D721Med (cell line): ENCODE measurements around the gene CIITA.

Source experiments
- DNase-seq: peaks from one replicate; pipeline ENCODE4 v3.0.0; 2011; ENCODE audit warnings: low spot score; ENCODE audit not compliant: insufficient read length
- FAIRE-seq: peaks from 2 replicates; lab custom pipeline; 2011; peaks lifted over from hg19 to GRCh38; lab: Jason Lieb, UNC
- TF ChIP-seq, protein P1 (sequence below): IDR thresholded peaks from 2 replicates; pipeline ENCODE4 v1.5.1; 2012; ENCODE audit warnings: mild to moderate bottlenecking, control low read depth; ENCODE audit not compliant: insufficient read depth; ENCODE audit errors: missing control alignments

The CIITA gene

DNA sequence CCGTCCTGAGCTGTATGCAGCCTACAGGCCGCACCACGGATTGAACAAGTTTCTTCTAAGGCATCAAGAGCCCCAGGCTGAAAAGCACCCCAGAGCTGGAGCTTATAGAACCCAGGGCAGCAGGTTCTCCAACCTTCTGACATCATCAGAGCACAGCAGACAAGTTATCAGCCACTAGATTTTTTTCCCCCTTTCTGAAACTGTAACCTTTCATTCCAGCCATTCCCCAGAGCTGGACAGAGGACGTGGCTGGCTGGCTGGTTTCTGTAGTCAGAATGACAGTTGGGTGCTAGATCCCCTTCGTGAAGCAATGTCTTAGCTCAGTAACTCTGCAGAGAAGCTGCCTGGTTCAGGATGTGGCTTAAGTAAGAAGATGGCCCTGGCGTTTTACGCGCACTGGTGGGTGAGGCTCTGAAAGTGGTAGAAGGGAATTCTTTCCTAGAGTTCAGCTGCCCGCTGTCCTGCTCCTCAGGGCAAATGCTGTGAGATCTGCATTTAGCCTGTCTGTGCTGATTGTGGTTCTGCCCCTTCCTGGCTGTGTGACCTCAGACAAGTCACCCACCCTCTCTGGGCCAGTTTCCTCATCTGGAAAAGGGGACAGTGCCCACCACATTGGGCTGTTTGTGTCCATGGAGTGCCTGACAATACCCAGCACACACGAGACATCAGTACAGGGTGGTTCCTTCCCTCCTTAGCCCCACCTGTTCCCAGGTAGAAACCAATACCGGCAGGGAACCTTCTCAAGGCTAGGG, 56.1 kb downstream of the CIITA start:
- DNase-seq: no peak
- TF ChIP-seq, protein P1, sequence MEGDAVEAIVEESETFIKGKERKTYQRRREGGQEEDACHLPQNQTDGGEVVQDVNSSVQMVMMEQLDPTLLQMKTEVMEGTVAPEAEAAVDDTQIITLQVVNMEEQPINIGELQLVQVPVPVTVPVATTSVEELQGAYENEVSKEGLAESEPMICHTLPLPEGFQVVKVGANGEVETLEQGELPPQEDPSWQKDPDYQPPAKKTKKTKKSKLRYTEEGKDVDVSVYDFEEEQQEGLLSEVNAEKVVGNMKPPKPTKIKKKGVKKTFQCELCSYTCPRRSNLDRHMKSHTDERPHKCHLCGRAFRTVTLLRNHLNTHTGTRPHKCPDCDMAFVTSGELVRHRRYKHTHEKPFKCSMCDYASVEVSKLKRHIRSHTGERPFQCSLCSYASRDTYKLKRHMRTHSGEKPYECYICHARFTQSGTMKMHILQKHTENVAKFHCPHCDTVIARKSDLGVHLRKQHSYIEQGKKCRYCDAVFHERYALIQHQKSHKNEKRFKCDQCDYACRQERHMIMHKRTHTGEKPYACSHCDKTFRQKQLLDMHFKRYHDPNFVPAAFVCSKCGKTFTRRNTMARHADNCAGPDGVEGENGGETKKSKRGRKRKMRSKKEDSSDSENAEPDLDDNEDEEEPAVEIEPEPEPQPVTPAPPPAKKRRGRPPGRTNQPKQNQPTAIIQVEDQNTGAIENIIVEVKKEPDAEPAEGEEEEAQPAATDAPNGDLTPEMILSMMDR: no peak
- no peak for FAIRE-seq

GRCh38 chr16:10933865-10934264, 56.9 kb downstream of the CIITA start:
- TF ChIP-seq, protein P1: no peak
- no peak for DNase-seq
- FAIRE-seq: no peak

DNA sequence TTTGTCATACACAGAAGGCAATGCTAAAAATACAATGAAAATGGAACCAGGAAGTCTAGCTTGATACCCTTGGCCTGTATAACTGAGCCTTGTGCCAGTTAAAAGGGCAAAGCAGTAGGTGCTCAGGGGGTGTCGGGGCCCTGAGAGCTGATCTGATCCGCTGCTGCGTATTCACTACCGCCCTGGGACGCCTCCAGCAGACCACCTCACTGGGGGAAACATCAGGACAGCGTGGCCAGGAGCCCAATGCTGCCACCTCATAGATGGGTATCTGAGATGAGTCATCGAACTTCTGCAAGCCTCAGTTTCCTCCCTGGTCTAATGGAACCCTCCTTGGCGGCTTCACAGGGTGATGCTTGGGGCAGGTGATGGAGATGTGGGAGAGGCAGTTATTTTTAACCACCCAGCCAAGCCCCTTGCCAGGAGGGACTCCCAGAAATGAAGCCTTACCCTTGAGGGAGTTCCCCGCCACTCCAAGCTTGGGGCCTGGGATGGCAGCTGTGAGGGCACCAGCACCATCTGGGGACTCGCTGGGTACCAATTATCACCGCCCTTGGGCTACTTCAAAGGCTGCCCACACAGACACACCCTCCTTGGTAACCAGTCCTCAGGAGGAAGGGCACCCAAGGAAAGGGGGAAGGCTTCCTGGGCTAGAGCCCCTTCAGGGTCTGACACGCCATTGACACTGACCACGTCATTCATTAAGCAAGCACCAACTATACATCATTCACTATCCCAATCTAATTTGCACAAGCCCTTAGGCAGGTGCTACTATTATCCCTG, 57.5 kb downstream of the CIITA start:
- TF ChIP-seq, protein P1: no peak
- FAIRE-seq (no peak), DNase-seq (no peak)

GRCh38 chr16:10935226-10935915, 58.4 kb downstream of the CIITA start:
- FAIRE-seq (no peak), DNase-seq (no peak)
- TF ChIP-seq, protein P1: no peak

DNA sequence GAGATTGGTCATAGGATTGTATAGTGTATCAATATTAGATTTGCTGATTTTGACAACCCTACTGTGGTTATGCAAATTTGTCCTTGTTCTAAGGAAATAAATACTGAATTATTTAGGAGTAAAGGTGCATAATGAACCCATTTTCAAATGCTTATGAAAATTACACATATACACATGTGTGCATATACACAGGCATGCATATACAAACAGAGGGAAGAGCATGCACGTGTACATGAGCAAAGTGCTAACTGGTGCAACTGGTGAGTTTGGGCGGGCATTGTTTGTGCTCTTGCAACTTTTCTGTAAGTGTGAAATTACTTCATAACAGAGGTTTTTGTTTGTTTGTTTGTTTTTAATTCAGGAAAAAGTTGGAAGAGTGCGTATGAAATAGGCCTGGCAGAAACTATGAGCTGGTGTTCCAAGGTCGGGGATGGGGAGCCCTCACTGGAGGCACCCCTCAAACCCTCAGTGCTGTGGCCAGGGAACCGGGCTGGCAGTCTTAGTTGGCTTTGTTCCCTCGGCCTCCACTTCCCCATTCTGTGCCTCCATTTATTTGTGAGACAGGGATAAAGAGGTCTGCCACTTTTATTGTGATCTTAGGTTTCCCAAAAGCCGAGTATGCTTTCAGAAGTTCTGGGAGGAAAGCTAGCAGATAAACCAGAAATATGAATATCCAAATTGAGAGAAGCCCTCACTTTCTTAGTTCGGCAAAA, 59.4 kb downstream of the CIITA start:
- DNase-seq: no peak
- no peak for FAIRE-seq
- TF ChIP-seq, protein P1: no peak

DNA sequence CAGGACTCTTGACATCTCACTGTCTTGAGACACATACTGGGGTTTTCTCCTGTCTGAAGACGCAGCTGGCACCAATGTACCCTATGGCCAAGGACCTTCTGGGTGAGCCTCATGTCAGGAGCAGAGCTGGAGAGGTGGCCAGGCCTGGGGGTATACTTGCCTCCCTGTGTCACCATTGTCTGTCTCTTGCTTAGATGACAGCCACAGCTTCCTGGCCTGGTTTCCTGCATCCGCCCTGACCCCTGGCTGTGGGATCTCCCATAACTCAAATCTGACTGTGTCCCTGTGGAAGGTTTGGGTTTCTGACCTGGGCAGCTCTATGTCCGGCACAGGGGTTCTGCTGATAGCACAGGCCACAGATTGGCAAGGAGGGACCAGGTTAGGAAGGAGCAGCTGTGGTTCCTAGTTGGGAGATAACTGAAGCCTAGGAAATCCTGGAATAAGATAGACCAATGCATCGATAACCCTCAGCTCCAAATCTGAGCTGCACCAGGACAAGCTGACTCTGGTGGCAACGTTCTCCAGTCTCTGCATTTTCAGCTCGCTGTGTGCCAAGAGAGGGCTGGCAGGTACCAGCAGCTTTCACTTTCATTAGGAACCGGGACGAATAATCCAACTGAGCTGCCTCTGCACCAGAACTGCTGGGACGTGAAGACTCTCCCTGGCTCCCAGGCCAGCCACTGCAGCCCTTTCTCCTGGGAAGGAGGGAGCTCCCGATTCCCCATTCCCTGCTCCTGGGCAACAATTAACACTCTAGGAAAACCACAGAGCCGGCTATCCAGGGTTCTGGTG, 60.3 kb downstream of the CIITA start:
- TF ChIP-seq, protein P1: no peak
- DNase-seq: no peak
- no peak for FAIRE-seq
